ENCODE data around the gene TTLL7.

GRCh38 chr1:83896299-83896698, 102.6 kb downstream of the TTLL7 start:
- TF ChIP-seq CTCF (IDR thresholded peaks at IDR 0.05) (no peak), EZH2 (IDR thresholded peaks at IDR 0.05) (no peak)
